ENCODE data around the gene CHAMP1.

The CHAMP1 gene

GRCh38 chr13:114313061-114313860 is 1.0 kb upstream of the CHAMP1 start:
- Histone ChIP-seq H3K4me1 (ENCODE audit: insufficient read depth, low read length, severe bottlenecking) (peaks cover 84% of the 10 kb centered on the region), H2AFZ (ENCODE audit: low read length) (no peak overlapping the region; the same call in 1 of the 2 replicates), H3K9me2 (ENCODE audit: low read depth, low read length) (no peaks in the 10 kb centered on the region), H3K9ac (ENCODE audit: low read length) (peak overlapping the region; percentile 93), H3F3A (ENCODE audit: insufficient read depth, low read length) (peaks cover 8% of the 10 kb centered on the region; the same call in 1 of the 2 replicates), H3K27ac (ENCODE audit: low read depth, low read length, poor library complexity, severe bottlenecking) (peak overlapping the region; percentile 93), H3K79me2 (ENCODE audit: insufficient read depth, low read length) (peaks cover 43% of the 10 kb centered on the region), H3K4me2 (ENCODE audit: low read length) (peak overlapping the region; percentile 89), H3K4me3 (ENCODE audit: low read depth, low read length, poor library complexity, severe bottlenecking) (peak overlapping the region; percentile 75), H3K9me3 (ENCODE audit: low read length) (no peaks in the 10 kb centered on the region), H3K27me3 (ENCODE audit: insufficient read depth, low read length) (no peaks in the 10 kb centered on the region), H3K36me3 (ENCODE audit: insufficient read depth, low read length) (peaks cover 26% of the 10 kb centered on the region; the same call in 1 of the 2 replicates), H4K20me1 (ENCODE audit: insufficient read depth, low read length) (no peaks in the 10 kb centered on the region)
- no peak for TF ChIP-seq EZH2 (IDR thresholded peaks at IDR 0.05; ENCODE audit: borderline replicate concordance, low read length)
- TF ChIP-seq, protein P1, sequence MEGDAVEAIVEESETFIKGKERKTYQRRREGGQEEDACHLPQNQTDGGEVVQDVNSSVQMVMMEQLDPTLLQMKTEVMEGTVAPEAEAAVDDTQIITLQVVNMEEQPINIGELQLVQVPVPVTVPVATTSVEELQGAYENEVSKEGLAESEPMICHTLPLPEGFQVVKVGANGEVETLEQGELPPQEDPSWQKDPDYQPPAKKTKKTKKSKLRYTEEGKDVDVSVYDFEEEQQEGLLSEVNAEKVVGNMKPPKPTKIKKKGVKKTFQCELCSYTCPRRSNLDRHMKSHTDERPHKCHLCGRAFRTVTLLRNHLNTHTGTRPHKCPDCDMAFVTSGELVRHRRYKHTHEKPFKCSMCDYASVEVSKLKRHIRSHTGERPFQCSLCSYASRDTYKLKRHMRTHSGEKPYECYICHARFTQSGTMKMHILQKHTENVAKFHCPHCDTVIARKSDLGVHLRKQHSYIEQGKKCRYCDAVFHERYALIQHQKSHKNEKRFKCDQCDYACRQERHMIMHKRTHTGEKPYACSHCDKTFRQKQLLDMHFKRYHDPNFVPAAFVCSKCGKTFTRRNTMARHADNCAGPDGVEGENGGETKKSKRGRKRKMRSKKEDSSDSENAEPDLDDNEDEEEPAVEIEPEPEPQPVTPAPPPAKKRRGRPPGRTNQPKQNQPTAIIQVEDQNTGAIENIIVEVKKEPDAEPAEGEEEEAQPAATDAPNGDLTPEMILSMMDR (IDR thresholded peaks at IDR 0.05; ENCODE audit: low read length): no peak

DNA sequence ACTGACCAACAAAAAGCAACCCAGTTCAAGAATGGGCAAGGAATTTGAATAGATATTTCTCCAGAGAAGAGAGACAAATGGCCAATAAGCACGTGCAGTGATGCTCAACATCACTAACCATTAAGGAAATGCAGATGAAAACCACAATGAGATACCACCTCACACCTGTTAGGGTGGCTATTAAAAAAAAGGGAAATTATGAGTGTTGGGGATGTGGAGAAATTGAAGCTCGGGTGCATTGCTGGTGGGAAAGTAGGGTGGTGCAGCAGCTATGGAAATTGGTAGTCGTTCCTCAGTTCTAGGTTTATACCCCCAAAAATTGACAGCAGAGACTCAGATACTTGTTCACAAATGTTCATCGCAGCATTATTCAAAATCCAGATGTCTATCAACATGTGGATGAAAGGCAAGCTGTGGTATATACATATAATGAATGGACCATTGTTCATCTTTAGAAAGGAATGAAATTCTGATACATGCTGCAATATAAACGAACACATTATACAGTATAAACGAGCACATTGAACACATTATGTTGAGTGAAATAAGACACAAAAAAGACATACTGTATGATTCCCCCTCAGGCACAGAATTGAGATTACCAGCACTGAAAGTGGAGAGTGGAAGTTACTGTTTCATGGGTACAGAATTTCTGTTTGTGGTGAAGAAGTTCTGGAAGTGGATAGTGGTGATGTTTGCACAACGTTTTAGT is 927 bp downstream of the CHAMP1 start:
- Histone ChIP-seq H3K4me1 (ENCODE audit: insufficient read depth, low read length, severe bottlenecking) (peaks cover 87% of the 10 kb centered on the region), H3K27me3 (ENCODE audit: insufficient read depth, low read length) (no peaks in the 10 kb centered on the region), H4K20me1 (ENCODE audit: insufficient read depth, low read length) (0 out of 2 replicates have a peak, but pooled peaks cover 4% of the 10 kb centered on the region), H3K9me3 (ENCODE audit: low read length) (no peaks in the 10 kb centered on the region), H3K27ac (ENCODE audit: low read depth, low read length, poor library complexity, severe bottlenecking) (peak overlapping the region; percentile 93), H3K36me3 (ENCODE audit: insufficient read depth, low read length) (peaks cover 46% of the 10 kb centered on the region), H2AFZ (ENCODE audit: low read length) (no peak overlapping the region), H3K79me2 (ENCODE audit: insufficient read depth, low read length) (peaks cover 63% of the 10 kb centered on the region), H3K4me3 (ENCODE audit: low read depth, low read length, poor library complexity, severe bottlenecking) (peak overlapping the region; percentile 75), H3F3A (ENCODE audit: insufficient read depth, low read length) (no peaks in the 10 kb centered on the region; the same call in 1 of the 2 replicates), H3K9ac (ENCODE audit: low read length) (peak overlapping the region; percentile 93), H3K4me2 (ENCODE audit: low read length) (peak overlapping the region; percentile 89), H3K9me2 (ENCODE audit: low read depth, low read length) (no peaks in the 10 kb centered on the region)
- no peak for TF ChIP-seq EZH2 (IDR thresholded peaks at IDR 0.05; ENCODE audit: borderline replicate concordance, low read length)
- TF ChIP-seq, protein P1 (IDR thresholded peaks at IDR 0.05; ENCODE audit: low read length): no peak

DNA sequence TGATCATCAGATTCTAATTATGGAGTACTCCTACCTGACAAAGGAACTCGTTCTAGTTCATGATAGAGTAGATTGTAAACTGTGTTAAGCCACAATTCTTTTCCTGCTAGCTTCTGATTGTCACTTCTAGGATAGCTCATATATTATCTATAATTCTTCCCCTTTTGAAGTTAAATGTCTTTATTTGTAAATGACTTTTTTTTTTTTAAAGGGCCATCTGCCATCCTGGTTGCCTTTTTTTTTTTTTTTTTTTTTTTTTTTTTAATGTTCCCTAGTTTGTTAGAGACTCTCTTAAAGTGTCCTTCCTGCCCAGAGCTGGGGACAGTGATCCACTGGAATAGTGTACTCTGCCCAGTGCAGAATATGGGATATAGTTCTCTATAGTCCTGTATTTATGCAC is 4.3 kb downstream of the CHAMP1 start:
- Histone ChIP-seq H3K27me3 (ENCODE audit: insufficient read depth, low read length) (no peaks in the 10 kb centered on the region), H3K4me1 (ENCODE audit: insufficient read depth, low read length, severe bottlenecking) (peaks cover 53% of the 10 kb centered on the region), H3K4me2 (ENCODE audit: low read length) (peak overlapping the region; percentile 40; the same call in 1 of the 2 replicates), H3K9ac (ENCODE audit: low read length) (peak overlapping the region; percentile 14; the same call in 1 of the 2 replicates), H3F3A (ENCODE audit: insufficient read depth, low read length) (no peaks in the 10 kb centered on the region), H3K9me2 (ENCODE audit: low read depth, low read length) (no peaks in the 10 kb centered on the region), H3K9me3 (ENCODE audit: low read length) (no peaks in the 10 kb centered on the region), H3K4me3 (ENCODE audit: low read depth, low read length, poor library complexity, severe bottlenecking) (no peak overlapping the region), H2AFZ (ENCODE audit: low read length) (no peak overlapping the region), H3K36me3 (ENCODE audit: insufficient read depth, low read length) (peaks cover 79% of the 10 kb centered on the region), H3K27ac (ENCODE audit: low read depth, low read length, poor library complexity, severe bottlenecking) (peak overlapping the region; percentile 16), H3K79me2 (ENCODE audit: insufficient read depth, low read length) (peaks cover 80% of the 10 kb centered on the region), H4K20me1 (ENCODE audit: insufficient read depth, low read length) (0 out of 2 replicates have a peak, but pooled peaks cover 4% of the 10 kb centered on the region)
- TF ChIP-seq, protein P1 (IDR thresholded peaks at IDR 0.05; ENCODE audit: low read length): no peak
- TF ChIP-seq EZH2 (IDR thresholded peaks at IDR 0.05; ENCODE audit: borderline replicate concordance, low read length): no peak
